Activated CD4-positive, CD25-positive, alpha-beta regulatory T cell treated with anti-CD3 and anti-CD28 coated beads, Interleukin-2, amount 50 U/mL, for 72 hours (primary cell): Measurements from ENCODE around the gene NUP214.
"Not testable (repeated sequence)": the region's sequence is repeated elsewhere in the genome, so short reads cannot be mapped to it uniquely, and the experiment has no call there.

Experiments used
- DNase-seq: peaks from one replicate; pipeline ENCODE4 v3.0.0; 2021

NUP214 gene

GRCh38 chr9:131097126-131097947 is 28.0 kb upstream of the NUP214 start:
- DNase-seq = no peak

- DNase-seq = no peak
Observed at GRCh38 chr9:131097948-131098278, 27.5 kb upstream of the NUP214 start.

- DNase-seq = no peak
Observed at GRCh38 chr9:131098391-131099101, 26.8 kb upstream of the NUP214 start.

GRCh38 chr9:131099102-131099606 is 26.2 kb upstream of the NUP214 start:
- no peak for DNase-seq

- DNase-seq = not testable (repeated sequence)
Observed at GRCh38 chr9:131099845-131100244, 25.5 kb upstream of the NUP214 start.

DNA sequence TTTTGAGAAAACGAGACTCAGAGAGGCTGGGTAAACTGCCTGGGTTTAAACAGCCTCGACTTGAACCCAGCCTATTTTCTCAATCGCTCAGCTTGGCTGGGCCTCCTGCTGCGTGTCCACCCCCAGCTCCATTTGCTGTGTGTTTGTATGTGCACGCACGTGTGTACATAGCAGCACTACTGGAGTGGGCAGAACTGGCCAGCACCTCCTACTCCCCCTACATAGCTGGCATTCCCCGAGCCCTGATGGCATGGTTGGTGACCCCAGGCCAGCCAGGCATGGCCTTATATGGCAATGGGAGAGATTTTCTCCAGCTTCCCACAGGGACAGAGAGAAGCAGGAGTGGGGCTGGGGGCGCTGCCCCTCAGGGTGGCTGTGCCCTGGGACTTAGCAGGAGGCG is 24.9 kb upstream of the NUP214 start:
- DNase-seq = no peak

- DNase-seq = no peak
Observed at GRCh38 chr9:131101207-131101964, 24.0 kb upstream of the NUP214 start.

DNA sequence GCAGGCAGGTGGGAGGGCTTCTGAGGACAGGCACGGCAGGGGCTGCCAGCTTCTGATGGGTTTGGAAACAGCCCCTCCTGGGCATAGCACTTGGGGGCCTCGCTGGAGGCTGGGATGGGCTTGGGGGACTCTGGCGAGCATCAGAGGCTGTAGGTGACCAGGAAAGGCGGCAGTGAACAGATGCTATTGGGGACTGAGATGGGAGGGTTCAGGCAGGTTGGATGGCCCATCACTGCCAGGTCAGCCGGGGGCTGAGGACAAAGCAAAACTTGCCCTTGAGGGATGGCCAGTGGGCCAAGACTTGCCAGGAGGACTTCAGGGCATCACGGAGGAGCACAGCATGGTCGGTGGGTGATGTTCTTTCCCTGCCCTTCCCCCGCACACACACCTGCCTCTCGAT is 22.4 kb upstream of the NUP214 start:
- no peak for DNase-seq

DNA sequence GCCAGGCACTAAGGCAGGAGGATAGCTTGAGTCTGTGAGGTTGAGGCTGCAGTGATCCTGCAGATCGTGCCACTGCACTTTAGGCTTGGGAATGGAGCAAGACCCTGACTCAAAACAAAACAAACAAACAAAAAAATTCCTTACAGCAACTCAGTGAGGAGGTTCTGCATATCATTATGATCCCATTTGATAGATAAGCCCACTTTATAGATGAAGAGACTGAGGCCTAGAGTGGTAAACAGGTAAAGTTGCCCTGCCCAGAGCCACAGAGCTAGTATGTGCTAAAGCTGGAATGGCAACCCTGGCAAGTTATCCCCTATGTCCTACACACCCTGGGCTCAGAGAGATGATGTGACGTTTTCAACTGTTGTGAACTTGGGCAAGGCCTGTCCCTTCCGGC is 21.9 kb upstream of the NUP214 start:
- no peak for DNase-seq

GRCh38 chr9:131104016-131104740 is 21.2 kb upstream of the NUP214 start:
- DNase-seq = no peak

DNA sequence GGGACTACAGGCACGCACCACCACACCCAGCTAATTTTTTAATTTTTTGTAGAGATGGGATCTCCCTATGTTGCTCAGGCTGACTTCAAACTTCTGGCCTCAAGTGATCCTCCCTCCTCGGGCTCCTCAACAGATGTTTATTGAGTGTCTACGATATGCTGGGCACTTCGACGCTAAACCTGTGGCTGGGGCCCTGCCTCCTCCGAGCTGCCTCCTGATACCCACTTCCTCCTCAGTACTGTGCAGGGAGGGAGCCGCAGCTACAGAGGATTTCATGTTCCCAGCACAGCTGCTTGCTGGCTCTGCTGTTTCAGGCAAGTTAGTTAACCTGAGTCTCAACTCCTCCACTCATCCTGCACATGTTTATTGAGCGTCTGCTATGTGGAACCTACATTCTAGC is 19.4 kb upstream of the NUP214 start:
- no peak for DNase-seq

DNA sequence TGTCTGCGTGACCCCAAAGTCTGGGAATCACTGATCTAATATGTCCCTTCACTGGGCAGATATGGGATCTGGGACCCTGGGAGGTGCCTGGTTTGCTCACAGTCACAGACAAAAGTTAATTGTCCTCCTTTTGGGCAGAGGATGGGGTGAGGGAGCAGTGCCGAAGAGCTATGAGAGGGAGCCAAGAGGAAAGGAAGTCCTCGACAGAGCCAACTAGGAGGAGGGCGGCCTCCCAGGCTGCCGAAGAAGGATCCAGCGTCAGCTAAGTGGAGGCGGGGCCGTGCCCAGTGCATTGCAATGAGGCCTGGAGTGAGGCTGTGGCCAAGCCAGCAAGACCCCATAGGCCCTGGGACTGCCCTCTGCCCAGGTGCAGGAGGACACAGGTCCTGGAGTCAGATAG is 17.6 kb upstream of the NUP214 start:
- DNase-seq = no peak

- no peak for DNase-seq
Observed at GRCh38 chr9:131111186-131111853, 14.1 kb upstream of the NUP214 start.

- no peak for DNase-seq
Observed at GRCh38 chr9:131111854-131112311, 13.5 kb upstream of the NUP214 start.

GRCh38 chr9:131112374-131113154 is 12.8 kb upstream of the NUP214 start:
- DNase-seq = no peak

DNA sequence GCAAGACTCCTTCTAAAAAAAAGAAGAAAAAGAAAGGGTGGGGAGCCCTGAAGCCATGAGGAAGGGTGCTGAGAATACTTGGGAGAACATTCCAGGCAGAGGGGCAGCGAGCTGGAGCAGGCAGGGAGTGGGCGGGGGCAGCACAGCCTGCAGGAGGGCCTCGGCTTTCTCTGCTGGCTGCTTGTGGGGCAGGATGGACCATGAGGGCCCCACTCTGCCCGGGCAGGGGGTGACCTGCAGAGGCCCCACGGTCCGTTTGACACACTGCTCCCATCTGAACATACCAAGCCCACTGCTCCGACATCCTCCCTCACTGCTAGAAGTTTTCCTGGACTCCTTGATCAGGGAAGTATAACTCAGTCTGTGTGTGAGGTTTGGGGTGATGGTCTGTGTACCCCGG is 11.7 kb upstream of the NUP214 start:
- DNase-seq = no peak

DNA sequence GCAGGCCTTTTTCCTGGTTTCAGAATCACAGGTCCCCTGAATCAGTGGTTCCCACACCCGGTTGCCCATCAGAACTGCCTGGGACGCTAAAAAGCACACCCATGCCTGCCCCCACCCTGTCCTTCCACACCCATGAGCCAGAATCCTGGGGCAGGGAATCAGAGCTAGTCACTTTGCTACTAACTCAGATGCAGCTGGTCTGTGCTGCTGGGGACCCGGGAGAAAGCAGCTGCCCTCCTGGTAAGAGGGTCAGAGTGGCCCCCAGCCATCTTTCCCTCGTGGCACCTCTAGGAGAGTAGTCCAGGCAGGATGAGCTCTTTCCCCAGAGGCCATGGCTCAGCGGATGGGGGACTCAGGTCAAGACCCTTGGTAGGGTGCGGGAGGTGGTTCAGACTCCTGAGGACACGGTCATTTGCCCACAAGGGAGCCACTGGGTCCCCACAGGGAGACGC is 11.3 kb upstream of the NUP214 start:
- DNase-seq = no peak

DNA sequence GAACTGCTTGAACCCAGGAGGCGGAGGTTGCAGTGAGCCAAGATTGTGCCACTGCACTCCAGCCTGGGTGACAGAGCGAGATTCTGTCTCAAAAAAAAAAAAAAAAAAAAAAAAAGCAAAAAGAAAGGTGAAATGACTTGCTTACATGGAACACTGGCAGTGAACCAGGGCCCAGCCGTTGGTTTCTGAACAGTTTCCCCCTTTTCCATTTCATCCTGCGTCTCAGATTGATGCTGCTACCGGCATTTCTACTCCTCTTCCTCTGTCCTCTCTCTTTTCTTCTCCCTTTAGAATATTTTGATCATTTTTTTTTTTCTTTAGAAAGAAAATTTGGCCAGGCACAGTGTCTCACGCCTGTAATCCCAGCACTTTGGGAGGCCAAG is 10.0 kb upstream of the NUP214 start:
- DNase-seq = not testable (repeated sequence)

DNA sequence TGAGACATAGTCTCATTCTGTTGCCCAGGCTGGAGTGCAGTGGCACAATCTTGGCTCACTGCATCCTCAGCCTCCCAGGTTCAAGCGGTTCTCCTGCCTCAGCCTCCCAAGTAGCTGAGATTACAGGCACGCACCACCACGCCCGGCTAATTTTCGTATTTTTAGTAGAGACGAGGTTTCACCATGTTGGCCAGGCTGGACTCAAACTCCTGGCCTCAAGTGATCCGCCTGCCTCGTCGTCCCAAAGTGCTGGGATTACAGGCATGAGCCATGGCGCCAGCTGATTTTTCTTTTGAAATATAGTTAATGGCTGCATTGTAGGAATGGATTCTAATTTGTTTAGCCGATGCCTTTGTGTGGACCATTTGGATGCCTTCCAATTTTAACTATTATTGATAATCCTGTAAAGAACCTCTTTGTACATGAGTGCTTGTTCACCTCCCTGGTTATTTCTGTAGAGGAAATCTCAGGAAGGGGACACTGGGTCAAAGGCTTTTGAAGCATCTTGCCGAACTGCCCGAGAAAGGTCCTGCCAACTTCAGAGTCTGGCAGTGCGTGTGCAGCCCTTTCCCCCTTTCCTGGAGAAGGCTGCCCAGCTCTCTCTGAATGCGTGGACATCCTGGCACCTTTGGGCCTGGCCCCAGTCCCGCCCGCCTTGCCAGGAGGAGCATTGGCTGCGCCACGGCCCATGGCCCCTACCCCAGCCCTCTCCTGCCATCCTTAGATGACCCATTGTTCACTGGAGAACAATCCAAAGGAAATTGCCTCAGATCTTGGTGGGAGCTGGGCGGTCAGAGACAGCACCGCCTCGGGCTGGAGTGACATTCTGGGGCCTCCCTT is 8.9 kb upstream of the NUP214 start:
- no peak for DNase-seq

- no peak for DNase-seq
Observed at GRCh38 chr9:131117121-131117761, 8.1 kb upstream of the NUP214 start.
